ENCODE measurements around the gene AQP6. TPM values are rescaled to one million over a fixed set of nuclear protein-coding genes. Genes with fewer than 3 reads are reported as not detected.

AQP6 gene
- total RNA-seq, 2 donors from 2014 or later, result 0.40 TPM; not detected in 1

GRCh38 chr12:49937639-49938300, 35.0 kb upstream of the AQP6 start:
- WGBS, result 78% methylated on average over 7 of the region's 8 CpGs
- no peak overlapping the region for H3K27ac ChIP-seq

DNA sequence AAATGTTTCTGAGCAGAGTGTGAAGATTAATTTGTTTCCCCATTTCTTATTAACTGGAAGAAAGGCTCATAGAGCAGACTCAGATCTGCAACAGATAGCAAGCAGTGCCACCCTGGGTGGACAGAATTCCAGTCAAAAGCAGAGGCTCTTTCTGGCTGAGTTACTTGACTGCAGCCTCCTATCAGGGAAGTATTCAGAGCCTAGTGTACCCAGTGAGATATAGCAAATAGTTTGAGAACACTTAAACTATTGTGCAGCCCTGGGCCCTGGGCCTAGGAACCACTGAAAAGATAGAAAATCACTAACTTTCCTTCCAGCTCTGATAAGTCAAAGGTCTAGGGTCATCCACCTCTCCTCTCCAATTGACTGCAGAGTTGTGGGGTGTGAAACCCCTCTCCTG, 33.4 kb upstream of the AQP6 start:
- TF ChIP-seq POLR2A (IDR thresholded peaks at IDR 0.05), result no peak
- no peak for TF ChIP-seq CTCF (IDR thresholded peaks at IDR 0.05)
- TF ChIP-seq POLR2AphosphoS5 (IDR thresholded peaks at IDR 0.05), result no peak
- intact Hi-C loops (cut with DNase I), result no loop called here
- no peak overlapping the region for H3K4me3 ChIP-seq
- no peak overlapping the region for H3K27ac ChIP-seq
- no peaks in the 10 kb centered on the region for H3K4me1 ChIP-seq (replicated peaks)
- no peaks in the 10 kb centered on the region for H3K27me3 ChIP-seq (replicated peaks; ENCODE audit: insufficient read depth)
- no peak for DNase-seq (ENCODE audit: low spot score)
- no peaks in the 10 kb centered on the region for H3K9me3 ChIP-seq
- no peaks in the 10 kb centered on the region for H3K36me3 ChIP-seq

More at GRCh38 chr12:49937639-49938300, 35.0 kb upstream of the AQP6 start:
- DNase-seq (ENCODE audit: low spot score), result no peak
- no peaks in the 10 kb centered on the region for H3K36me3 ChIP-seq
- TF ChIP-seq POLR2A (IDR thresholded peaks at IDR 0.05) (no peak), POLR2AphosphoS5 (IDR thresholded peaks at IDR 0.05) (no peak), CTCF (IDR thresholded peaks at IDR 0.05) (no peak)
- intact Hi-C loops (cut with DNase I), result no loop called here
- no peaks in the 10 kb centered on the region for H3K4me1 ChIP-seq (replicated peaks)
- no peaks in the 10 kb centered on the region for H3K27me3 ChIP-seq (replicated peaks; ENCODE audit: insufficient read depth)
- H3K4me3 ChIP-seq, result no peak overlapping the region
- H3K9me3 ChIP-seq, result no peaks in the 10 kb centered on the region

GRCh38 chr12:49939707-49940106, 33.0 kb upstream of the AQP6 start:
- no peak for TF ChIP-seq CTCF (IDR thresholded peaks at IDR 0.05)
- TF ChIP-seq POLR2A (IDR thresholded peaks at IDR 0.05), result no peak
- no peak for TF ChIP-seq POLR2AphosphoS5 (IDR thresholded peaks at IDR 0.05)
- DNase-seq (ENCODE audit: low spot score), result no peak
- 100% methylated on average over 1 of the region's 1 CpG for WGBS
- Histone ChIP-seq H3K9me3 (no peaks in the 10 kb centered on the region), H3K27me3 (replicated peaks; ENCODE audit: insufficient read depth) (no peaks in the 10 kb centered on the region), H3K36me3 (no peaks in the 10 kb centered on the region), H3K4me3 (no peak overlapping the region), H3K4me1 (replicated peaks) (no peaks in the 10 kb centered on the region), H3K27ac (no peak overlapping the region)
- intact Hi-C loops (cut with DNase I), result no loop called here

DNA sequence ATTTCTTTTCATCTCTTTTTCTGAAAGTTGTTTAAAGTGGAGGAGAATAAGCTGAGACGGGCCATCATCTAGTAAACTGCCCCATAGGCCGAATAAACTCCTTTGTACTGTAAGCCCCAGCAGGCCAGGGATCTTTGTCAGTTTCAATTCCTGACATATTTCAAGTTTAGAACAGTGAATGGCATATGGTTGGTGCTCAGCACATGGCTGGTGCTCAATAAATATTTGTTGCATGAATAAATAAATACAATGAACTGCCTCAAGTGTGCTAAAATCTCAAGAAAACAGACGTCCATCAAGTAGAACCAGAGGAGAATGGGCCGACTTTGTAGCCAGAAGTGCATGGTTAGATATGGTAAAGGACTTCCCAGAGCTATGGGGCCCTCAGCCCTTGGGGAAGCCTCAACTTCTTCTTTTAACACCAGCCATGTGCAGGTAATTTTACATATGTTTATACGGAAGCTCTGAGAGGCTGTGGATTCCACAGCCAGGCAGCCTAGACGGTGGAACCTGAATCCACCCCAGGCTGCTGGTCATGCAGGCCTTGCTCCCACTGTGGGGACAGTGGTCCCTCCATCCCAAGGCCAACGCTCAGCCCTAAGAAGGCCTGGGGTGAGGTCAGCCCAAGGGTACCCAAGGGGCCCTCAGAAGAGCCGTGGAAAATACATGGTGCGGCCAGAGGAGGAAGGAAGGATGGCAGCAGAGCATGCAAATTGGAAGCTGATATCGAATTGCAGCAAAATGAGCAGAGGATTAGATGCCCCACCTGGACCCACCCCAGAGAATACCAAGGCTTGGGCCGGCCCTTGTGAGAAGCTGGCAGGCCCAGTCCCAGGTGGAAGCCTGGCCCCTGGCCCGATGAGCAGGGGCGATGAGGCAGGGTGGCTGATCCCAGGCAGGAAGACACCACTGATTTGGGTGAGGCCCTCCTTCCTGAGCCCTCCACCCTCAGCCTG, 30.9 kb upstream of the AQP6 start:
- intact Hi-C loops (cut with DNase I), result no loop called here
- H3K4me1 ChIP-seq (replicated peaks), result no peaks in the 10 kb centered on the region
- H3K27me3 ChIP-seq (replicated peaks; ENCODE audit: insufficient read depth), result no peaks in the 10 kb centered on the region
- TF ChIP-seq CTCF (IDR thresholded peaks at IDR 0.05), result no peak
- TF ChIP-seq POLR2AphosphoS5 (IDR thresholded peaks at IDR 0.05), result no peak
- no peak for TF ChIP-seq POLR2A (IDR thresholded peaks at IDR 0.05)
- no peak overlapping the region for H3K27ac ChIP-seq
- no peak for DNase-seq (ENCODE audit: low spot score)
- no peaks in the 10 kb centered on the region for H3K36me3 ChIP-seq
- H3K4me3 ChIP-seq, result no peak overlapping the region
- no peaks in the 10 kb centered on the region for H3K9me3 ChIP-seq
- WGBS, result 77% methylated on average over 13 of the region's 13 CpGs
